ENCODE measurements around the gene PRODH2.

Gene PRODH2

GRCh38 chr19:35793381-35794165 is 19.1 kb downstream of the PRODH2 start:
- Histone ChIP-seq H3K4me3 (ENCODE audit: low read length, poor library complexity, severe bottlenecking) (no peak overlapping the region), H3K9me3 (ENCODE audit: insufficient read depth, low read depth, low read length) (no peaks in the 10 kb centered on the region), H2AFZ (ENCODE audit: low read length) (no peak overlapping the region), H3K27me3 (ENCODE audit: insufficient read depth, low read length, poor library complexity, severe bottlenecking) (no peaks in the 10 kb centered on the region), H3K4me2 (ENCODE audit: low read depth, low read length, poor library complexity, severe bottlenecking) (no peak overlapping the region), H3K4me1 (ENCODE audit: insufficient read depth, low read length, poor library complexity, severe bottlenecking) (no peaks in the 10 kb centered on the region), H4K20me1 (ENCODE audit: insufficient read depth, low read length, poor library complexity, severe bottlenecking) (no peaks in the 10 kb centered on the region), H3K9ac (ENCODE audit: low read depth, low read length, poor library complexity, severe bottlenecking) (no peak overlapping the region), H3K9me2 (replicated peaks; ENCODE audit: low read depth, low read length) (no peaks in the 10 kb centered on the region), H3K79me2 (ENCODE audit: insufficient read depth, low read length) (no peaks in the 10 kb centered on the region), H3K36me3 (ENCODE audit: insufficient read depth, low read length) (no peaks in the 10 kb centered on the region), H3F3A (ENCODE audit: low read depth) (no peaks in the 10 kb centered on the region)
- TF ChIP-seq CTCF (conservative IDR thresholded peaks at IDR 0.05; ENCODE audit: low read length) = no peak
- TF ChIP-seq EZH2phosphoT487 (IDR thresholded peaks at IDR 0.05; ENCODE audit: borderline replicate concordance) = no peak

DNA sequence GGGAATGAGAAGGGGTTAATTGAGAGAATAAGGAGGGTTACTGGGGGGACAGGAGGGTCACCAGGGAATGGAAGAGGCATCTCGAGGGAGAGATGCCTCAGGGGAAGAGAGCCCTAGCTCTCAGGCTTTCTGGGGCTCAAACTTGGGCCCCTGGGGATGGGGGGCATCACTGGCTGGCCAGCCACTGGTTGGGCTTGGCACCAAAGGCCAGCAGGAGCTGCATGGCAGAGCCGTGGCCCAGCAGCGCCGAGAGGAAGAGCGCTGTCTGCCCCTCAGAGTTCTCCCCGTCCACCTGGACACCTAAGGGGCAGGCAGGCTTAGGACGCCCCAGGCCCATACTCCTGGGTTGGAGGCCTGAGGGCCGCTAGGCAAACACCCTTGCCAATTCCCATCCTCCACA is 19.8 kb downstream of the PRODH2 start:
- Histone ChIP-seq H3K9me2 (replicated peaks; ENCODE audit: low read depth, low read length) (no peaks in the 10 kb centered on the region), H3K4me3 (ENCODE audit: low read length, poor library complexity, severe bottlenecking) (no peak overlapping the region), H3K36me3 (ENCODE audit: insufficient read depth, low read length) (no peaks in the 10 kb centered on the region), H3K9ac (ENCODE audit: low read depth, low read length, poor library complexity, severe bottlenecking) (no peak overlapping the region), H3F3A (ENCODE audit: low read depth) (no peaks in the 10 kb centered on the region), H3K4me1 (ENCODE audit: insufficient read depth, low read length, poor library complexity, severe bottlenecking) (no peaks in the 10 kb centered on the region), H3K9me3 (ENCODE audit: insufficient read depth, low read depth, low read length) (no peaks in the 10 kb centered on the region), H4K20me1 (ENCODE audit: insufficient read depth, low read length, poor library complexity, severe bottlenecking) (peaks cover 2% of the 10 kb centered on the region), H3K27me3 (ENCODE audit: insufficient read depth, low read length, poor library complexity, severe bottlenecking) (no peaks in the 10 kb centered on the region), H3K79me2 (ENCODE audit: insufficient read depth, low read length) (no peaks in the 10 kb centered on the region), H2AFZ (ENCODE audit: low read length) (no peak overlapping the region), H3K4me2 (ENCODE audit: low read depth, low read length, poor library complexity, severe bottlenecking) (no peak overlapping the region)
- TF ChIP-seq CTCF (conservative IDR thresholded peaks at IDR 0.05; ENCODE audit: low read length) (no peak), EZH2phosphoT487 (IDR thresholded peaks at IDR 0.05; ENCODE audit: borderline replicate concordance) (no peak)

GRCh38 chr19:35792312-35792711 is 20.3 kb downstream of the PRODH2 start:
- no peaks in the 10 kb centered on the region for H3F3A ChIP-seq (ENCODE audit: low read depth)
- H3K4me3 ChIP-seq (ENCODE audit: low read length, poor library complexity, severe bottlenecking) = no peak overlapping the region
- no peaks in the 10 kb centered on the region for H3K9me2 ChIP-seq (replicated peaks; ENCODE audit: low read depth, low read length)
- no peak overlapping the region for H3K9ac ChIP-seq (ENCODE audit: low read depth, low read length, poor library complexity, severe bottlenecking)
- no peaks in the 10 kb centered on the region for H3K9me3 ChIP-seq (ENCODE audit: insufficient read depth, low read depth, low read length)
- H3K4me2 ChIP-seq (ENCODE audit: low read depth, low read length, poor library complexity, severe bottlenecking) = no peak overlapping the region
- no peaks in the 10 kb centered on the region for H3K36me3 ChIP-seq (ENCODE audit: insufficient read depth, low read length)
- no peaks in the 10 kb centered on the region for H3K4me1 ChIP-seq (ENCODE audit: insufficient read depth, low read length, poor library complexity, severe bottlenecking)
- H2AFZ ChIP-seq (ENCODE audit: low read length) = no peak overlapping the region
- H3K79me2 ChIP-seq (ENCODE audit: insufficient read depth, low read length) = no peaks in the 10 kb centered on the region
- H4K20me1 ChIP-seq (ENCODE audit: insufficient read depth, low read length, poor library complexity, severe bottlenecking) = peaks cover 3% of the 10 kb centered on the region
- TF ChIP-seq CTCF (conservative IDR thresholded peaks at IDR 0.05; ENCODE audit: low read length) = no peak
- no peaks in the 10 kb centered on the region for H3K27me3 ChIP-seq (ENCODE audit: insufficient read depth, low read length, poor library complexity, severe bottlenecking)

Measured in Loucy (cell line).